NCI-H2107 treated with DMSO at 0.1 percent for 48 hours (cell line): Measurements from ENCODE around the gene SV2B.
"Not testable (repeated sequence)": the region's sequence is repeated elsewhere in the genome, so short reads cannot be mapped to it uniquely, and the experiment has no call there.

Experiments used
- DNase-seq: peaks from one replicate; lab custom pipeline; 2025; ENCODE audit not compliant: unreplicated experiment; lab: John Stamatoyannopoulos, UW

Gene SV2B

GRCh38 chr15:91099995-91100813 lies at the start of gene SV2B:
SV2B (plus strand) TSS chr15:91100257; CDS start chr15:91226264, 126,007 bp downstream.
- DNase-seq, result no peak

- no peak for DNase-seq
These were observed 48.8 kb upstream of the SV2B start for GRCh38 chr15:91051248-91051647.

- DNase-seq, result no peak
These were observed 45.2 kb upstream of the SV2B start for GRCh38 chr15:91054816-91055215.

GRCh38 chr15:91055548-91056331 lies 44.3 kb upstream of the SV2B start:
- peak; percentile 62 for DNase-seq

- no peak for DNase-seq
These were observed 38.8 kb upstream of the SV2B start for GRCh38 chr15:91061230-91061629.

- no peak for DNase-seq
These were observed 38.1 kb upstream of the SV2B start for GRCh38 chr15:91061997-91062396.

- DNase-seq, result no peak
These were observed 34.6 kb upstream of the SV2B start for GRCh38 chr15:91065505-91065904.

GRCh38 chr15:91067036-91067435 lies 33.0 kb upstream of the SV2B start:
- no peak for DNase-seq

GRCh38 chr15:91068436-91068835 lies 31.6 kb upstream of the SV2B start:
- no peak for DNase-seq

- no peak for DNase-seq
These were observed 31.1 kb upstream of the SV2B start for GRCh38 chr15:91068966-91069365.

GRCh38 chr15:91070872-91071271 lies 29.2 kb upstream of the SV2B start:
- DNase-seq, result no peak

GRCh38 chr15:91072161-91072560 lies 27.9 kb upstream of the SV2B start:
- no peak for DNase-seq

- DNase-seq, result no peak
These were observed 27.0 kb upstream of the SV2B start for GRCh38 chr15:91073077-91073476.

GRCh38 chr15:91073768-91074167 lies 26.3 kb upstream of the SV2B start:
- DNase-seq, result no peak

GRCh38 chr15:91075739-91076138 lies 24.3 kb upstream of the SV2B start:
- DNase-seq, result no peak

- no peak for DNase-seq
These were observed 23.0 kb upstream of the SV2B start for GRCh38 chr15:91077029-91077428.

- DNase-seq, result not testable (repeated sequence)
These were observed 6.2 kb upstream of the SV2B start for GRCh38 chr15:91093866-91094265.

- DNase-seq, result no peak
These were observed 1.6 kb upstream of the SV2B start for GRCh38 chr15:91098451-91098850.

- DNase-seq, result no peak
These were observed 452 bp upstream of the SV2B start for GRCh38 chr15:91099616-91099994.

- DNase-seq, result no peak
These were observed 954 bp downstream of the SV2B start for GRCh38 chr15:91100814-91101607.

GRCh38 chr15:91101608-91101920 lies 1.5 kb downstream of the SV2B start:
- DNase-seq, result no peak
